GM08714 (cell line): Measurements from ENCODE around the gene PPP1R1B.
A peak's percentile ranks its signal among the peaks of the same experiment; 100 is the strongest.

Experiments used
- H3K4me3 ChIP-seq: fragments of 200-500 bp; sonication (Bioruptor generic); 2 replicates; pipeline ENCODE4 v1.5.1; 2014; ENCODE audit warnings: mild to moderate bottlenecking, low read length, inconsistent platforms
- ZNF274 ChIP-seq: IDR thresholded peaks from 2 replicates; pipeline ENCODE4 v1.6.1; 2012; ENCODE audit warnings: mild to moderate bottlenecking, low read depth, low read length

PPP1R1B gene

GRCh38 chr17:39666601-39667261, 40.0 kb downstream of the PPP1R1B start:
- no peak for TF ChIP-seq ZNF274
- H3K4me3 ChIP-seq = no peak overlapping the region

- no peak for TF ChIP-seq ZNF274
- H3K4me3 ChIP-seq = no peak overlapping the region
These were observed 40.7 kb downstream of the PPP1R1B start for GRCh38 chr17:39667262-39667944.

- no peak for TF ChIP-seq ZNF274
- H3K4me3 ChIP-seq = peak within 1 kb of the TSS; percentile 16; the same call in 1 of the 2 replicates
These were observed 41.5 kb downstream of the PPP1R1B start, which contains the start of gene PNMT for GRCh38 chr17:39667945-39668924. TSS of gene PNMT (plus strand) at chr17:39668453. CDS start at chr17:39668476, 23 bp downstream.

- no peak for TF ChIP-seq ZNF274
- H3K4me3 ChIP-seq = no peak overlapping the region
These were observed 43.4 kb downstream of the PPP1R1B start for GRCh38 chr17:39669897-39670735.

- no peak for TF ChIP-seq ZNF274
These were observed 44.0 kb downstream of the PPP1R1B start for GRCh38 chr17:39670746-39671145.

GRCh38 chr17:39671651-39672521, 45.1 kb downstream of the PPP1R1B start:
- TF ChIP-seq ZNF274 = no peak
- no peak overlapping the region for H3K4me3 ChIP-seq

More at GRCh38 chr17:39670746-39671145, 44.0 kb downstream of the PPP1R1B start:
- H3K4me3 ChIP-seq = no peak overlapping the region

- no peak for TF ChIP-seq ZNF274
These were observed 46.0 kb downstream of the PPP1R1B start for GRCh38 chr17:39672522-39673334.

GRCh38 chr17:39673335-39674081, 46.8 kb downstream of the PPP1R1B start:
- no peak overlapping the region for H3K4me3 ChIP-seq
- no peak for TF ChIP-seq ZNF274

More at GRCh38 chr17:39672522-39673334, 46.0 kb downstream of the PPP1R1B start:
- H3K4me3 ChIP-seq = no peak overlapping the region

- H3K4me3 ChIP-seq = no peak overlapping the region
These were observed 47.4 kb downstream of the PPP1R1B start for GRCh38 chr17:39674179-39674578.

GRCh38 chr17:39674702-39675389, 48.1 kb downstream of the PPP1R1B start:
- no peak for TF ChIP-seq ZNF274

More at GRCh38 chr17:39674179-39674578, 47.4 kb downstream of the PPP1R1B start:
- no peak for TF ChIP-seq ZNF274

More at GRCh38 chr17:39674702-39675389, 48.1 kb downstream of the PPP1R1B start:
- H3K4me3 ChIP-seq = no peak overlapping the region
